Transverse colon (tissue), 3 donors: ENCODE measurements around the gene UNCX.

Experiments used
- CTCF ChIP-seq, 5 experiments: fragments of 200-600 bp in 3 of 5; fragments of 450-650 bp in 2 of 5; sonication (generic) in 3 of 5; IDR thresholded peaks; 1 replicate in 2 of 5; 2 replicates in 3 of 5; pipeline ENCODE4 v1.5.1; 2016 to 2017; ENCODE audit warnings: antibody characterized with exemption in 5 of 5, inconsistent platforms in 3 of 5, mild to moderate bottlenecking in 2 of 5, moderate library complexity in 1 of 5
- EP300 ChIP-seq: sonication (generic); formaldehyde crosslinking; IDR thresholded peaks from one replicate; pipeline ENCODE4 v1.6.1; 2017; ENCODE audit warnings: antibody characterized with exemption, low read depth
- POLR2A ChIP-seq: fragments of 450-650 bp; IDR thresholded peaks from one replicate; pipeline ENCODE4 v1.6.1; 2016; ENCODE audit warnings: antibody characterized with exemption, mild to moderate bottlenecking, moderate library complexity

DNA sequence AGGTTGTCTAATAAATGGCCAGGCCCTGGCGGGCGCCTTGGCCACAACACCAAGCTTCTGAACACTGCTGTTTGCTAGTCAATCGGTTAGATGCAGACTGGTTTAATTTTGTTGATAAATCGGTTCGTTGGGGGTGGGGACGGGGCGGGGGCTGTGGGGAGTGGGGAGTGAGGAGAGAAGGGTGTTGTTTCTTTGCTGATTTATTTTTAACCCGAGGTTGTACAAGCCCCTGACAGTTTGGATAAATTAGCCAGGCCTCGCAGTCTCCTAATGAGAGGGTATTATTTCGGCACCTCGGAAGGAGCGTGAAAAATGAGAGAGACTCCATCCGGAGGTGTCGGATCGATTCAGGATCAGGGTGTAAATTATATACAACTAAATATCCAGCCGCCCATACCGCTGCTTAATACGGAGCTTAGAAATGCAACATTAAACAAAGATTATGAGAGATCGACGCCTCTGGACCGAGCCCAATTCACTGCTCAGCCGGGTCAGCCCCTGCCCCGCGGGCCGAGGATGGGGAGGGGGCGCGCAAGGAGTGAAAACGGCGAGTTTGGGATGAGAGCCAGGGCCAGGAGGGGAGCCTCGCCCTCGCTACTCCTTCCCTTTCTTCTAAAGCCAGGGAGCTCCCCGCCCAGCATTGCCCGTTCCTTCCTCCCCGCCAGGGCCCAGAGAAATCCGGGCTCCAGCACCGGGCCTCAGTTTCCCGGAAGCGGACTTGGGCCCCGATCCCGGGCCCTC is 8.0 kb downstream of the UNCX start:
- no peak for TF ChIP-seq CTCF (IDR thresholded peaks at IDR 0.05)
- no peak for TF ChIP-seq POLR2A
- no peak for TF ChIP-seq EP300
